ENCODE measurements around the gene KCNA10. TPM values are rescaled to one million over a fixed set of nuclear protein-coding genes. Genes with fewer than 3 reads are reported as not detected.

KCNA10 gene
- total and polyA plus RNA-seq, 10 of the 15 experiments (the other 5 are each of a cell fraction or from before 2014, with no cell fraction given) = not detected

- Histone ChIP-seq H3K4me1 (ENCODE audit: control insufficient read depth, insufficient read depth, low read length) (no peaks in the 10 kb centered on the region), H3K36me3 (ENCODE audit: control insufficient read depth in 2 of 2, insufficient read depth in 2 of 2, low read length in 1 of 2) (no peaks in the 10 kb centered on the region), H3K27me3 (replicated peaks in 1 of 2; ENCODE audit: control insufficient read depth in 2 of 2, insufficient read depth in 2 of 2, low read length in 1 of 2) (no peaks in the 10 kb centered on the region; a peak in 1 of 4 replicates), H4K20me1 (ENCODE audit: control insufficient read depth, insufficient read depth) (no peaks in the 10 kb centered on the region), H3K4me2 (ENCODE audit: control insufficient read depth, insufficient read depth) (no peak overlapping the region), H3K4me3 (no peak overlapping the region), H3K79me2 (ENCODE audit: control insufficient read depth, insufficient read depth, low read length) (no peaks in the 10 kb centered on the region), H2AFZ (ENCODE audit: control insufficient read depth, low read depth, low read length) (no peak overlapping the region), H3K27ac (ENCODE audit: control insufficient read depth, insufficient read depth) (no peak overlapping the region), H3K9ac (ENCODE audit: control insufficient read depth, insufficient read depth, low read length) (no peak overlapping the region), H3K9me3 (replicated peaks; ENCODE audit: control insufficient read depth, insufficient read depth, low read length) (no peaks in the 10 kb centered on the region)
- intact Hi-C loops (cut with micrococcal nuclease; ENCODE audit: unreplicated experiment) (loop anchor here (1.0 kb wide), 2 partner anchors 84 to 293 kb away; no protein-coding TSS in a partner anchor), in situ Hi-C loops (cut with MboI) (no loop called here)
- ChIA-PET SMC1A (ENCODE audit: uncharacterized antibody, unreplicated experiment) (interaction anchor here (0.8 to 3.5 kb wide), 26 partner anchors 8 to 467 kb away, joined by 3 to 28 read pairs (median 4); no protein-coding TSS in a partner anchor), CTCF (interaction anchor here (0.7 to 5.9 kb wide), 77 partner anchors 9 to 1555 kb away, joined by 3 to 87 read pairs (median 4); partner anchors contain the start of genes AHCYL1, KCNA10, KCNC4 and RBM15), POLR2A (interaction anchor here (1.1 kb wide), 1 partner anchor 88 kb away, joined by 3 read pairs; no protein-coding TSS in a partner anchor), RAD21 (ENCODE audit: unreplicated experiment) (interaction anchor here (0.7 to 2.8 kb wide), 28 partner anchors 12 to 883 kb away, joined by 3 to 22 read pairs (median 4); partner anchors contain the start of genes KCNC4 and RBM15)
- peak; percentile 96 for ATAC-seq
- DNase-seq (ENCODE audit: low read depth, low spot score) = no peak
- FAIRE-seq = peak; percentile 75
- BruUV-seq (replicated peaks) = no TSS peak
- 4% methylated on average over 8 of the region's 8 CpGs for WGBS (ENCODE audit: insufficient coverage, insufficient replicate concordance, low lambda C conversion rate, missing lambda C conversion rate)
- TF ChIP-seq RUNX3 (IDR thresholded peaks at IDR 0.05; ENCODE audit: low read length) = no peak
- peak; percentile 72 for TF ChIP-seq SMC3 (IDR thresholded peaks at IDR 0.05; ENCODE audit: borderline replicate concordance, low read length)
- TF ChIP-seq ATF2 (IDR thresholded peaks at IDR 0.05; ENCODE audit: low read length) = no peak
- no peak for TF ChIP-seq SKIL (IDR thresholded peaks at IDR 0.05; ENCODE audit: low read depth, poor library complexity, severe bottlenecking)
- TF ChIP-seq SIN3A (IDR thresholded peaks at IDR 0.05; ENCODE audit: low read depth, low read length) = no peak
- TF ChIP-seq IRF5 (IDR thresholded peaks at IDR 0.05; ENCODE audit: borderline replicate concordance) = no peak
- TF ChIP-seq SUPT20H (IDR thresholded peaks at IDR 0.05; ENCODE audit: borderline replicate concordance, control insufficient read depth, low read depth, low read length) = no peak
- TF ChIP-seq E4F1 (IDR thresholded peaks at IDR 0.05; ENCODE audit: borderline replicate concordance, partially characterized antibody) = no peak
- TF ChIP-seq BCLAF1 (IDR thresholded peaks at IDR 0.05) = no peak
- TF ChIP-seq NR2C2 (IDR thresholded peaks at IDR 0.05; ENCODE audit: borderline replicate concordance, control insufficient read depth, insufficient read length, low read depth) = no peak
- TF ChIP-seq CBX5 (IDR thresholded peaks at IDR 0.05; ENCODE audit: low read depth) = no peak
Measured at GRCh38 chr1:110495926-110496600, 22.9 kb downstream of the KCNA10 start.
